Testis (tissue), 3 donors: ENCODE results near the gene TESMIN. TPM values are rescaled to one million over a fixed set of nuclear protein-coding genes. Genes with fewer than 3 reads are reported as not detected.
A peak's percentile ranks its signal among the peaks of the same experiment; 100 is the strongest.

ENCODE experiments used
- DNase-seq: peaks from one replicate; pipeline ENCODE4 v3.0.0-alpha.2; 2019
- H3K27ac ChIP-seq, 2 donors: fragments of 200-600 bp; sonication (generic); one replicate each; pipeline ENCODE4 v1.5.1; 2019
- H3K27me3 ChIP-seq: fragments of 200-600 bp; sonication (generic); one replicate; pipeline ENCODE4 v1.5.1; 2019
- H3K36me3 ChIP-seq: fragments of 200-600 bp; sonication (generic); one replicate; pipeline ENCODE4 v1.5.1; 2017; ENCODE audit warnings: low read depth; ENCODE audit errors: missing control alignments
- H3K4me1 ChIP-seq: fragments of 200-600 bp; sonication (generic); one replicate; pipeline ENCODE4 v1.5.1; 2019
- H3K4me3 ChIP-seq, 2 donors: fragments of 200-600 bp; sonication (generic); one replicate each; pipeline ENCODE4 v1.5.1; 2017 to 2019
- H3K9me3 ChIP-seq: fragments of 200-600 bp; sonication (generic); one replicate; pipeline ENCODE4 v1.5.1; 2017
- POLR2A ChIP-seq: fragments of 450-650 bp; IDR thresholded peaks from one replicate; pipeline ENCODE4 v1.6.1; 2017; ENCODE audit warnings: antibody characterized with exemption, mild to moderate bottlenecking, moderate library complexity
- WGBS, 2 donors: methylation state at CpG; one replicate each; pipeline ENCODE4 v1.1.5; 2018; 5-methylcytosine and 5-hydroxymethylcytosine counted together
- intact Hi-C: fragments of 100-400 bp; cut with DNase I; formaldehyde crosslinking; loops from one replicate; pipeline ENCODE4 v1.15.1; 2023; ENCODE audit warnings: low total_unique reads
- polyA plus RNA-seq: library from polyadenylated mRNA; stranded (reverse); fragments of 350-450 nt; fragmentation: Illumina TruSeq; extraction: RNeasy Lipid Tissue Mini Kit (QIAGEN cat#74804); gene quantifications from one replicate; pipeline ENCODE4 v1.2.3, GENCODE V29; 2014; ENCODE audit warnings: low read depth, low replicate concordance; ENCODE audit not compliant: insufficient read depth
- total RNA-seq, 2 donors: library from RNA; depleted of rRNA; stranded (reverse); fragments of >200 nt; gene quantifications; one replicate each; pipeline ENCODE4 v1.2.3, GENCODE V29; 2016
- TF ChIP-seq, protein P1 (sequence below), 3 experiments: fragments of 450-650 bp in 2 of 3; fragments of 200-600 bp in 1 of 3; sonication (generic) in 1 of 3; IDR thresholded peaks; one replicate each; pipeline ENCODE4 v1.5.1; 2016 to 2019; ENCODE audit warnings: antibody characterized with exemption in 3 of 3, mild to moderate bottlenecking in 2 of 3, moderate library complexity in 1 of 3

The TESMIN gene
- total and polyA plus RNA-seq, 3 donors from 2014 or later, result 60.4 to 127 (median 72.2) TPM

GRCh38 chr11:68784653-68785052 is 33.3 kb upstream of the TESMIN start:
- no peak for DNase-seq
- no peak overlapping the region for H3K4me3 ChIP-seq
- no peaks in the 10 kb centered on the region for H3K27me3 ChIP-seq
- no peaks in the 10 kb centered on the region for H3K4me1 ChIP-seq
- WGBS, 2 donors, result 92 to 94% methylated on average over 13 to 16 of the region's 16 CpGs
- H3K36me3 ChIP-seq, result no peaks in the 10 kb centered on the region
- TF ChIP-seq POLR2A, result no peak
- TF ChIP-seq, protein P1, sequence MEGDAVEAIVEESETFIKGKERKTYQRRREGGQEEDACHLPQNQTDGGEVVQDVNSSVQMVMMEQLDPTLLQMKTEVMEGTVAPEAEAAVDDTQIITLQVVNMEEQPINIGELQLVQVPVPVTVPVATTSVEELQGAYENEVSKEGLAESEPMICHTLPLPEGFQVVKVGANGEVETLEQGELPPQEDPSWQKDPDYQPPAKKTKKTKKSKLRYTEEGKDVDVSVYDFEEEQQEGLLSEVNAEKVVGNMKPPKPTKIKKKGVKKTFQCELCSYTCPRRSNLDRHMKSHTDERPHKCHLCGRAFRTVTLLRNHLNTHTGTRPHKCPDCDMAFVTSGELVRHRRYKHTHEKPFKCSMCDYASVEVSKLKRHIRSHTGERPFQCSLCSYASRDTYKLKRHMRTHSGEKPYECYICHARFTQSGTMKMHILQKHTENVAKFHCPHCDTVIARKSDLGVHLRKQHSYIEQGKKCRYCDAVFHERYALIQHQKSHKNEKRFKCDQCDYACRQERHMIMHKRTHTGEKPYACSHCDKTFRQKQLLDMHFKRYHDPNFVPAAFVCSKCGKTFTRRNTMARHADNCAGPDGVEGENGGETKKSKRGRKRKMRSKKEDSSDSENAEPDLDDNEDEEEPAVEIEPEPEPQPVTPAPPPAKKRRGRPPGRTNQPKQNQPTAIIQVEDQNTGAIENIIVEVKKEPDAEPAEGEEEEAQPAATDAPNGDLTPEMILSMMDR (IDR thresholded peaks at IDR 0.05), result no peak
- H3K9me3 ChIP-seq, result no peaks in the 10 kb centered on the region
- H3K27ac ChIP-seq, result no peak overlapping the region
- intact Hi-C loops, result no loop called here

DNA sequence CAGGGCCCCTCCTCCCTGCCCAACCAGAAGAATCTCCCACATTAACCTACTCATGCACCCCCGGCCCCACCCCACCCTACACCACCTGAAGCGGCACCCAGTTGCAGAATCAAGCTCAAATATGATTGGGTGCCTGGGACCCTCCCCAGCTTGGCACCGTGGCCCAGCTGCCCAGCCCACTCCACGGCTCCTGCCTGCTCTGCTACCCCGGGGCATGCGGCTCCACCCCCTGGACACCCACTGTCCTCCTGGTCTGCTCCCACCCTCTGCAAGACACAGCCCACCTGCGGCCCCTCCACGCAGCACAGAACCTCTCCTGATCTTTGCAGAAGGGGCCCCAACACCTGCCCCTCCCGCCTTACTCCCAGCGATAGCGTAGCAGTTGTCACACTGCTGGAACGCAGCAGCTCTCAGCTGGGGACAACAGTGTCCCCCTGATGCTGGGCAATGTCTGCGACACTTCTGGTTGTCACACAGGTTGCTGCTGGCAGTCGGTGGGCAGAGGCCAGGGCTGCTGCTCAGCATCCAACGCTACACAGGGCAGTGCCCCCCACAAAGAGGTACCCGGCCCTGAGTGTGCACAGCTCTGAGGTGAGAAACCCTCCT is 32.0 kb upstream of the TESMIN start:
- H3K27me3 ChIP-seq, result no peaks in the 10 kb centered on the region
- no peaks in the 10 kb centered on the region for H3K9me3 ChIP-seq
- no peaks in the 10 kb centered on the region for H3K36me3 ChIP-seq
- no peak overlapping the region for H3K27ac ChIP-seq
- H3K4me1 ChIP-seq, result no peaks in the 10 kb centered on the region
- H3K4me3 ChIP-seq, result no peak overlapping the region
- 88 to 91% methylated on average over 11 to 16 of the region's 16 CpGs for WGBS, 2 donors
- intact Hi-C loops, result no loop called here
- DNase-seq, result no peak
- TF ChIP-seq POLR2A, result no peak
- TF ChIP-seq, protein P1 (IDR thresholded peaks at IDR 0.05), result no peak

DNA sequence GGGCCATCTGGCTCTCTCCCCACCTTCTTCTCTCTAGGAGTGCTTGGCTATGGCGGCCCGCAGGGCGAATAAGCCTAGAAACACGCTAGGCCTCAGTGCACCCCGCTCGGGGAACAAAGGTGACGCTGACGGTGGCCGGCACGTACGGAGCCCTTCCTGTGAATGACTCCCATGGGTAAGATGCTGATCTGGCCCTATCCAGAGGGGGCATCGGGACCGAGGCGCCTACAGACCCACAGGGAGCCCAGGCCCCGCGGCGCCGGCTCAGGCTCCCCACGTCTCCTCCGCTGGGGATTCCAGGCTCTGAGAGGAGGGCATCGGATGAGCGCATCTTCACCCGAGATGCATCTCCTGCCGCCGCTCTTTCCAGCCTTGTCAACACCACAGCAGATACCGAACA is 31.4 kb upstream of the TESMIN start:
- TF ChIP-seq, protein P1 (IDR thresholded peaks at IDR 0.05), result no peak
- TF ChIP-seq POLR2A, result no peak
- intact Hi-C loops, result no loop called here
- H3K27me3 ChIP-seq, result no peaks in the 10 kb centered on the region
- H3K9me3 ChIP-seq, result no peaks in the 10 kb centered on the region
- no peak overlapping the region for H3K4me3 ChIP-seq
- no peak for DNase-seq
- 94 to 95% methylated on average over 19 to 26 of the region's 26 CpGs for WGBS, 2 donors
- no peaks in the 10 kb centered on the region for H3K36me3 ChIP-seq
- H3K4me1 ChIP-seq, result peaks cover 6% of the 10 kb centered on the region
- no peak overlapping the region for H3K27ac ChIP-seq

DNA sequence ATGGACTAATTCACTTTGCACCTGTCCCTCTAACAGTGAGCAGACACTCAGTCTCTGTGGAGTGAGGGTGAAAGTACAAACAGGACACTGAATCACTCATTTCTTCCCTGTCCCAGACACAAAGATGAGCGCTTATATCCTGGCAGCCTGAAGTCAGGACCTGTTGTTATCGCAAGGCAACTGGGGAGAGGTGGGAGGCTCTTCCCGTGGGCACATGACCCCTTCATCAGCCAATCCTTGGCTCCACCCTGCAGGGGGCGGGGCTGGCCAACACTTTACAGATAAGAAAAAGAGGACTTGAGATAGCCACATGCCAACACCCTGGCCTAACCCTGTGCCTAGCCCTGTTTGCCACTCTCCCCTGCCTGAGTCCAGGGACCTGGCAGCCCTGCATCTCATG is 29.5 kb upstream of the TESMIN start:
- peak; percentile 85 for DNase-seq
- WGBS, 2 donors, result 60 to 68% methylated on average over 4 of the region's 4 CpGs
- Histone ChIP-seq H3K27me3 (no peaks in the 10 kb centered on the region), H3K4me1 (peaks cover 9% of the 10 kb centered on the region), H3K9me3 (no peaks in the 10 kb centered on the region), H3K36me3 (no peaks in the 10 kb centered on the region), H3K27ac (no peak overlapping the region), H3K4me3 (no peak overlapping the region)
- TF ChIP-seq POLR2A, result no peak
- TF ChIP-seq, protein P1 (IDR thresholded peaks at IDR 0.05), result no peak
- intact Hi-C loops, result no loop called here

- TF ChIP-seq, protein P1 (IDR thresholded peaks at IDR 0.05), result no peak
- no peak for TF ChIP-seq POLR2A
- peaks cover 9% of the 10 kb centered on the region for H3K4me1 ChIP-seq
- H3K9me3 ChIP-seq, result no peaks in the 10 kb centered on the region
- no peak overlapping the region for H3K27ac ChIP-seq
- DNase-seq, result peak; percentile 49
- H3K27me3 ChIP-seq, result no peaks in the 10 kb centered on the region
- no peak overlapping the region for H3K4me3 ChIP-seq
- H3K36me3 ChIP-seq, result no peaks in the 10 kb centered on the region
- WGBS, 2 donors, result 57 to 58% methylated on average over 7 of the region's 7 CpGs
- intact Hi-C loops, result no loop called here
Observed at GRCh38 chr11:68778205-68778604, 26.9 kb upstream of the TESMIN start.
